ENCODE data around the gene TBCK. TPM values are rescaled to one million over a fixed set of nuclear protein-coding genes. Genes with fewer than 3 reads are reported as not detected.

The TBCK gene
- total RNA-seq, 1 donor from 2014 or later = 64.2 TPM

DNA sequence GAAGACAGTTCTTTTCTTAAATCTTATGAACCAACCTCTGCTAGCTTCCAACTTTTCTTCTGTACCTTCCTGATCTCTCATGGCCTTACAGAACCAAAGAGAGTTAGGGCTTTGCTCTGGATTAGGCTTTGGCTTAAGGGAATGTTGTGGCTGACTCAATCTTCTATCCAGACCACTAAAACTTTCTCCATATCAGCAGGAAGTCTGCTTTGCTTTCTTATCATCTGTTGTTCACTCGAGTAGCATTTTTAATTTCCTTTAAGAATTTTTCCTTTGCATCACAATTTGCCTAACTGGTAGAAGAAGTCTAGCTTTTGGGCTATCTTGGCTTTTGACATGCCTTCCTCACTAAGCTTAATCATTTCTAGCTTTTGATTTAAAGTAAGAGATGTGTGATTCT, 167.0 kb downstream of the TBCK start:
- TF ChIP-seq, protein P1, sequence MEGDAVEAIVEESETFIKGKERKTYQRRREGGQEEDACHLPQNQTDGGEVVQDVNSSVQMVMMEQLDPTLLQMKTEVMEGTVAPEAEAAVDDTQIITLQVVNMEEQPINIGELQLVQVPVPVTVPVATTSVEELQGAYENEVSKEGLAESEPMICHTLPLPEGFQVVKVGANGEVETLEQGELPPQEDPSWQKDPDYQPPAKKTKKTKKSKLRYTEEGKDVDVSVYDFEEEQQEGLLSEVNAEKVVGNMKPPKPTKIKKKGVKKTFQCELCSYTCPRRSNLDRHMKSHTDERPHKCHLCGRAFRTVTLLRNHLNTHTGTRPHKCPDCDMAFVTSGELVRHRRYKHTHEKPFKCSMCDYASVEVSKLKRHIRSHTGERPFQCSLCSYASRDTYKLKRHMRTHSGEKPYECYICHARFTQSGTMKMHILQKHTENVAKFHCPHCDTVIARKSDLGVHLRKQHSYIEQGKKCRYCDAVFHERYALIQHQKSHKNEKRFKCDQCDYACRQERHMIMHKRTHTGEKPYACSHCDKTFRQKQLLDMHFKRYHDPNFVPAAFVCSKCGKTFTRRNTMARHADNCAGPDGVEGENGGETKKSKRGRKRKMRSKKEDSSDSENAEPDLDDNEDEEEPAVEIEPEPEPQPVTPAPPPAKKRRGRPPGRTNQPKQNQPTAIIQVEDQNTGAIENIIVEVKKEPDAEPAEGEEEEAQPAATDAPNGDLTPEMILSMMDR (IDR thresholded peaks at IDR 0.05; ENCODE audit: unreplicated experiment) = no peak
- Mint-ChIP-seq H3K27ac (no peak overlapping the region), H3K4me3 (no peak overlapping the region)

DNA sequence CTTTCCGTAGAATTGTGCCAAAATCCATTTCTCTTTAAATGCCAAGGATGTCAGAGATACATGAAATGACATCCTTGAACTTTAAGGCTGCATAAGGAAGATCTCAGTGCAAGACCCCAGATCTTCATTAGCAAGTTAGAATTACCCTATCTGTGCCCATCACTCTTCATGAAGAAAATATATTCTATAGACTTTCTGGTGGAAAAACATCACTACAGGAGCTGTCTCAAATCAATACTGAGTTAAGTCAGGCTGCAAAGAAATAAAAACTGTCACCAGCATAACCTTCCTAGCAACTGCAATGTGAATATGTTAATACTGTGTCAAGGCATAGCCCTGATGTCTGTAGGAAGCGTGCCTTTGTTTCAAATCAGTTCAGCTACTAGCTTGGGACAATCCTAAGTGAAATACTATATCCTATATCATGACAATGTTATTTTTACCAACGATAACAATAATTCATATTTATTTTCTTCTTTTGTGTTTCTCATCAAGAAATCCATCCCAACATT, 173.3 kb downstream of the TBCK start:
- TF ChIP-seq, protein P1 (IDR thresholded peaks at IDR 0.05; ENCODE audit: unreplicated experiment) = no peak
- Mint-ChIP-seq H3K27ac (no peak overlapping the region), H3K4me3 (no peak overlapping the region), H3K36me3 (peaks cover 26% of the 10 kb centered on the region), H3K4me1 (no peaks in the 10 kb centered on the region), H3K27me3 (ENCODE audit: low read depth) (no peaks in the 10 kb centered on the region), H3K9me3 (peaks cover 21% of the 10 kb centered on the region)
- DNase-seq (ENCODE audit: low spot score in 2 of 2, unreplicated experiment in 2 of 2) = no peak

More for the DNA sequence above, 167.0 kb downstream of the TBCK start:
- Mint-ChIP-seq H3K36me3 (peaks cover 64% of the 10 kb centered on the region), H3K4me1 (no peaks in the 10 kb centered on the region), H3K9me3 (peaks cover 54% of the 10 kb centered on the region), H3K27me3 (ENCODE audit: low read depth) (no peaks in the 10 kb centered on the region)
- DNase-seq (ENCODE audit: low spot score in 2 of 2, unreplicated experiment in 2 of 2) = no peak

- H3K4me3 Mint-ChIP-seq = no peak overlapping the region
- H3K27ac Mint-ChIP-seq = no peak overlapping the region
- H3K4me1 Mint-ChIP-seq = no peaks in the 10 kb centered on the region
- H3K27me3 Mint-ChIP-seq (ENCODE audit: low read depth) = no peaks in the 10 kb centered on the region
- H3K36me3 Mint-ChIP-seq = peaks cover 9% of the 10 kb centered on the region
- DNase-seq (ENCODE audit: low spot score in 2 of 2, unreplicated experiment in 2 of 2) = no peak
- TF ChIP-seq, protein P1 (IDR thresholded peaks at IDR 0.05; ENCODE audit: unreplicated experiment) = no peak
- H3K9me3 Mint-ChIP-seq = peaks cover 4% of the 10 kb centered on the region
Observed at GRCh38 chr4:106140601-106141000, 175.4 kb downstream of the TBCK start.

DNA sequence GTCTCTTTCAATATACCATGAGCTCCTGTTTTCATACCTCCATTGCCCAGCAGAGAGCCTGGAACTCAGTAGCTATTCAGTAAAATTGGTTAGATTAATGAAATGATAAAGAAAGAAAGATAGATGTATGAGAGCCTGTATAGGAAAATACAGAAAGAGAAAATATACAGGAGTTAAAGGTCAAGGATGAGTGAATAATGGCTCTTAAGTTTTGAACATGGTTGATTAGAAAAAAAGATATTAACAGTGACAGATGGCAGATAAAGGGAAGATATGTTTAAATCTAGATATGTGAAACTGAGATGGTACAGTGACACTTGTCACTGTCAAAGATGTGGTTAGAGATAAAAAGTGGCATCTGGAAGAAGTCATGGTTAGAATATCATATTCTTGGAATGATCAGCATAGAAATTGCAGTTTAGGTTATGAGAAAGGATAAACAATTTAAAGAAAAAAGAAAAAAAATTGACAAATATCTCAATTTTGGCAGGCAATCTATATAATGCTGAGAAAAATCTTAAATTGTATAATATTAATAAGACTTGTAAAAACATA, 179.2 kb downstream of the TBCK start:
- peaks cover 13% of the 10 kb centered on the region for H3K9me3 Mint-ChIP-seq
- TF ChIP-seq, protein P1 (IDR thresholded peaks at IDR 0.05; ENCODE audit: unreplicated experiment) = no peak
- H3K4me1 Mint-ChIP-seq = no peaks in the 10 kb centered on the region
- no peak overlapping the region for H3K27ac Mint-ChIP-seq
- no peak overlapping the region for H3K4me3 Mint-ChIP-seq
- peaks cover 17% of the 10 kb centered on the region for H3K36me3 Mint-ChIP-seq
- DNase-seq (ENCODE audit: low spot score in 2 of 2, unreplicated experiment in 2 of 2) = no peak
- no peaks in the 10 kb centered on the region for H3K27me3 Mint-ChIP-seq (ENCODE audit: low read depth)

- Mint-ChIP-seq H3K27ac (no peak overlapping the region), H3K4me3 (no peak overlapping the region), H3K36me3 (peaks cover 21% of the 10 kb centered on the region), H3K27me3 (ENCODE audit: low read depth) (no peaks in the 10 kb centered on the region), H3K4me1 (no peaks in the 10 kb centered on the region), H3K9me3 (peaks cover 17% of the 10 kb centered on the region)
- DNase-seq (ENCODE audit: low spot score in 2 of 2, unreplicated experiment in 2 of 2) = no peak
- TF ChIP-seq, protein P1 (IDR thresholded peaks at IDR 0.05; ENCODE audit: unreplicated experiment) = no peak
Observed at GRCh38 chr4:106132045-106132444, 184.0 kb downstream of the TBCK start.

Data from mesothelial cell of epicardium (in vitro differentiated cells).